Fibroblast of pulmonary artery (primary cell): Measurements from ENCODE around the gene IL1RAPL2.

ENCODE experiments used
- DNase-seq: peaks from one replicate; pipeline ENCODE4 v3.0.0-alpha.2; 2010; ENCODE audit warnings: low read depth
- H3K4me3 ChIP-seq: replicated peaks from 2 replicates; pipeline ENCODE4 v1.5.1; 2011; ENCODE audit warnings: low read depth, mild to moderate bottlenecking, control low read depth, low read length, moderate library complexity
- CTCF ChIP-seq: IDR thresholded peaks from 2 replicates; pipeline ENCODE4 v1.5.1; 2011; ENCODE audit warnings: mild to moderate bottlenecking, control low read depth, low read length, inconsistent platforms; ENCODE audit errors: missing control alignments

Gene IL1RAPL2

GRCh38 chrX:104566681-104567501 lies 892 bp downstream of the IL1RAPL2 start:
- H3K4me3 ChIP-seq: no peak overlapping the region
- no peak for TF ChIP-seq CTCF
- no peak for DNase-seq

DNA sequence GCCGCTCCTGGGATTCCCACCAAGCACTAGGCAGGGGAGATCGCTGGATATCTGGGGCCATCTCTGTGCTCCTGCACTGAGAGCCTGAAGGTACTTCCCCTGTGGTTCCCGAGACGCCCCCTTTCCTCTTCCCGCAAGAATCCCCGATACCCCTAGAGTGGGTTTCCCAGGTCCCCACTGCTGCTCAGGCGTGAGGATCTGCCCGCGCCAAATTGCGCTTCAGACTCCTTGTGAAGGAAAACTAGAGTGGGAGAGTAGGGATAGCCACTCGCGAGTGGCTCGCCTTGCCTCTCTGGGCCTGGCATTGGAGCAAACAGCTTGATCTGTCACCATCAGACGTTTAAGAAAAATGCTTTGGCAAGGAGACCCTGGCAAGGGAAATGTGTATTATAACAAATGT lies 1.5 kb downstream of the IL1RAPL2 start:
- no peak for TF ChIP-seq CTCF
- H3K4me3 ChIP-seq: no peak overlapping the region
- no peak for DNase-seq

DNA sequence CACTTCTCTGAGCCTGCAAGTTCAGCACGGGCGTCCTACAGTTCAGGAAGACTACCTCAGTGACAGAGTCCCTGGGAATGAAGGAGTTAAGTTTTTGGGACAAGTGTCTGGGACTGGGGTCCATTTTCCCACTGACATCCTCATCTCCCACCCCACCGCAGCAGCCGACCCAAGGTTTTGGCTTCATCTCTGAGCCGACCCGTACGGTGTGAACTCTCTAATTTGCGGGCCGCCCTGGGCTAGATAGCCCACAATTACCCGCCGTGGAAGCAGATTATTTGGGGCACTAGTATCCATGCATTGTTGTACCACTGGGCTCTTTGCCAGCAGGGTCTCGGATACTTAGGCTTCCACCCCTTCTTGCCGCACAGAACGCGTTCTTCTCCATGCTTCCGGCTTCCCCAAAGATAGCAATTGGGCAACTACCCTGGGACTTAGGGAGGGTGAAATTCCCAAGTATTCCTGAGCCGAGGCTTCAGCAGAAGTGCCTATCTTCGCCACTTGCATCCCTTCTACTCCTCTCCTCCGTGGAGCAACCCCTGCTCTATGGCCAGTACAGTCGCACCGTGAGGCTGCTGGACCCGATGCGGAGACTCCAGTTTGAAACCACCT lies 2.4 kb downstream of the IL1RAPL2 start:
- no peak for TF ChIP-seq CTCF
- no peak overlapping the region for H3K4me3 ChIP-seq
- DNase-seq: no peak

- TF ChIP-seq CTCF: no peak
- no peak for DNase-seq
- H3K4me3 ChIP-seq: no peak overlapping the region
These were observed 52.3 kb downstream of the IL1RAPL2 start for GRCh38 chrX:104618106-104618895.

DNA sequence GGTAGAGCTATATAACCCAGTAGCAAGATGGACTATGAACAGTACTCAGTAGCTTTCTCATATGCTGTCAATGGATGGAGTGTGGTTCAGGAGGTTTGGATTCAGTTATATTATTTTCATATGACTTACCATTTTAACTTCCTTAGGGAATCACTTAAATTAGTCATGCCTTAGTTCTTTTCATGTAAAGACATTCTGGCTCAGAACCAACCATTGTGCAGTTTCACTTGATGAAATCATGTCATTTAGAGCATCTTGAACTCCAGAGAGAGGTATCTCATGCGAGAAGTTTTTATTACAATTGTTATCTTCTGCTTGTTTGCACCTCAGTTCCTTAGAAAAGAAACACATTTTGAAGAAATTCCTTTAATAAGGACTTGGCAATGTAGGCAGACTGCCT lies 55.8 kb downstream of the IL1RAPL2 start:
- no peak overlapping the region for H3K4me3 ChIP-seq
- DNase-seq: no peak
- TF ChIP-seq CTCF: no peak

DNA sequence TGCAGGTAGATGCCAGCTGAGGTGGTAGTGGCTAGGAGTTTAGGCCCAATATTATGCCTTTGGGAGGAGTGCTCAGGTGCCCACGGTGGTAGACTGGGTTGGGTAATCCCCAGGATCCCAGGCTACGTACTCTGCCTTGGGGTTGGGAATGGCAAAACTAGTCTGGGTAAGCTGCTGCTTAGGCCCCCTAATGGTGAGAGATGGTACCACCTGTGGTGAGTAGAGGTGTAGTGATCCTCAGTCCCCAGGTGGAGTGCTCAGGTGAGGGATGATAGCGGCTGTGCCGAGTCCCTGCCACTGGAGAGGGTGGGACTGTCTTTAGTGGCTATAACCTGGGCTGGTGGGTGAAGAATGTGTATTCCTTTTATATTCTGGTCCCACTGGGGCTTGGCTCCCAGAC lies 75.2 kb downstream of the IL1RAPL2 start:
- no peak for TF ChIP-seq CTCF
- DNase-seq: no peak
- no peak overlapping the region for H3K4me3 ChIP-seq
